HepG2 (cell line): ENCODE data around the gene GALNT18. TPM values are rescaled to one million over a fixed set of nuclear protein-coding genes. Genes with fewer than 3 reads are reported as not detected.

ENCODE experiments used
- ATAC-seq: fragments of 200-7000 bp; cut with Tn5 transposase; 3 replicates; pipeline ENCODE4 v1.9.1; 2020; ENCODE audit warnings: mild to moderate bottlenecking, moderate library complexity
- BruUV-seq: library from RNA; stranded (reverse); fragments of 400-500 nt; replicated peaks from 2 replicates; lab custom pipeline; 2021; lab: Mats Ljungman, UMichigan
- CTCF ChIA-PET: fragments of 300-600 bp; formaldehyde crosslinking; extraction: SDS; loops from one replicate; lab custom pipeline; 2021; ENCODE audit warnings: low total read pairs, inconsistent platforms, low intra/inter-chr PET ratio; lab: Yijun Ruan, JAX
- POLR2A ChIA-PET: fragments of 350-600 bp; sonication (Branson Sonifier 250); formaldehyde crosslinking; loops from one replicate; lab custom pipeline; 2020; ENCODE audit warnings: antibody characterized with exemption, inconsistent platforms; lab: Yijun Ruan, JAX
- DNase-seq: peaks from one replicate; pipeline ENCODE4 v3.0.0-alpha.2; 2015; ENCODE audit warnings: low spot score
- FAIRE-seq: peaks from 3 replicates; lab custom pipeline; 2011; peaks lifted over from hg19 to GRCh38; lab: Jason Lieb, UNC
- H2AFZ ChIP-seq: one replicate; pipeline ENCODE4 v1.6.1; 2011; ENCODE audit warnings: low read length, inconsistent platforms
- H3K27ac ChIP-seq: fragments of 300-600 bp; 3 replicates; pipeline ENCODE4 v1.8.0; 2011; ENCODE audit warnings: mixed run types, mild to moderate bottlenecking, mixed read lengths, low read length, inconsistent platforms; ENCODE audit not compliant: insufficient read depth; ENCODE audit errors: extremely low read length
- H3K27me3 ChIP-seq, 2 experiments: fragments of 200-600 bp in 1 of 2; 2 replicates in 1 of 2; 3 replicates in 1 of 2; pipeline versions ENCODE4 v1.6.0 to v1.8.0; 2011; ENCODE audit warnings: low read length in 2 of 2, mild to moderate bottlenecking in 2 of 2, moderate library complexity in 2 of 2, inconsistent platforms in 1 of 2; ENCODE audit not compliant: insufficient read depth in 2 of 2, control insufficient read depth in 1 of 2
- H3K36me3 ChIP-seq, 2 experiments: fragments of 200-600 bp in 1 of 2; replicated peaks in 1 of 2; 2 replicates in 1 of 2; 3 replicates in 1 of 2; pipeline versions ENCODE4 v1.5.1 to v1.8.0; 2011; ENCODE audit warnings: low read length in 2 of 2, inconsistent platforms in 1 of 2; ENCODE audit not compliant: insufficient read depth in 2 of 2, control insufficient read depth in 1 of 2
- H3K4me1 ChIP-seq: 2 replicates; pipeline ENCODE4 v1.5.1; 2012; ENCODE audit warnings: low read length, inconsistent platforms; ENCODE audit not compliant: insufficient read depth
- H3K4me2 ChIP-seq: 2 replicates; pipeline ENCODE4 v1.6.0; 2011; ENCODE audit warnings: low read depth, low read length, inconsistent platforms
- H3K4me3 ChIP-seq, 3 experiments: fragments of 200-600 bp in 1 of 3; sonication (generic), shearing (Covaris generic) in 1 of 3; replicated peaks in 1 of 3; 2 replicates each; pipeline ENCODE4 v1.5.1; 2011 to 2016; ENCODE audit warnings: low read length in 3 of 3, inconsistent platforms in 2 of 3, low read depth in 2 of 3, mild to moderate bottlenecking in 2 of 3, control low read depth in 1 of 3, mixed read lengths in 1 of 3; ENCODE audit not compliant: insufficient read depth in 1 of 3
- H3K79me2 ChIP-seq: one replicate; pipeline ENCODE4 v1.6.1; 2011; ENCODE audit warnings: low read length, inconsistent platforms; ENCODE audit not compliant: insufficient read depth
- H3K9ac ChIP-seq: 2 replicates; pipeline ENCODE4 v1.6.0; 2011; ENCODE audit warnings: mild to moderate bottlenecking, low read depth, low read length, inconsistent platforms; ENCODE audit not compliant: insufficient read depth
- H3K9me3 ChIP-seq: 2 replicates; pipeline ENCODE4 v1.5.1; 2012; ENCODE audit warnings: mild to moderate bottlenecking, low read length
- H4K20me1 ChIP-seq: 2 replicates; pipeline ENCODE4 v1.6.0; 2011; ENCODE audit warnings: inconsistent platforms, mild to moderate bottlenecking, low read length, moderate library complexity; ENCODE audit not compliant: insufficient read depth
- BRCA1 ChIP-seq: sonication (generic); formaldehyde crosslinking; IDR thresholded peaks from 2 replicates; pipeline ENCODE4 v1.4.0; 2020; ENCODE audit warnings: missing genetic modification reagents
- GTF2F1 ChIP-seq: fragments of 150-350 bp; IDR thresholded peaks from 2 replicates; pipeline ENCODE4 v1.6.1; 2014; ENCODE audit warnings: low read length
- POGK ChIP-seq: sonication (generic); formaldehyde crosslinking; conservative IDR thresholded peaks from 2 replicates; pipeline ENCODE4 v1.8.0; 2022; ENCODE audit warnings: mild to moderate bottlenecking, moderate library complexity, missing genetic modification reagents
- RARA ChIP-seq: IDR thresholded peaks from 2 replicates; pipeline ENCODE4 v1.6.1; 2016; ENCODE audit warnings: missing genetic modification reagents, missing compliant biosample characterization
- RBFOX2 ChIP-seq: fragments of 200-400 bp; formaldehyde crosslinking; IDR thresholded peaks from 2 replicates; pipeline ENCODE4 v1.6.1; 2017; ENCODE audit warnings: low read depth, mild to moderate bottlenecking, low read length
- THRA ChIP-seq: sonication (generic); formaldehyde crosslinking; IDR thresholded peaks from 2 replicates; pipeline ENCODE4 v1.4.0; 2020; ENCODE audit warnings: missing genetic modification reagents, borderline replicate concordance
- ZNF496 ChIP-seq: sonication (generic); formaldehyde crosslinking; IDR thresholded peaks from 2 replicates; pipeline ENCODE4 v1.8.1; 2023; ENCODE audit warnings: mild to moderate bottlenecking, moderate library complexity, missing genetic modification reagents; ENCODE audit not compliant: insufficient replicate concordance
- ZNF597 ChIP-seq: sonication (generic); formaldehyde crosslinking; IDR thresholded peaks from 2 replicates; pipeline ENCODE4 v1.5.0; 2020; ENCODE audit warnings: missing genetic modification reagents
- ZNF598 ChIP-seq: sonication (generic); formaldehyde crosslinking; IDR thresholded peaks from 2 replicates; pipeline ENCODE4 v1.5.1; 2020; ENCODE audit warnings: mild to moderate bottlenecking, missing genetic modification reagents, borderline replicate concordance
- WGBS: methylation state at CpG from one replicate; pipeline ENCODE4 v1.1.6; 2017; ENCODE audit warnings: low lambda C conversion rate; 5-methylcytosine and 5-hydroxymethylcytosine counted together
- in situ Hi-C: cut with HindIII; loops from 2 replicates; pipeline ENCODE4 v1.10.0; 2017; ENCODE audit warnings: low pct_unique_long_range_greater_than_20kb; ENCODE audit not compliant: extremely low pct_ligation_motif_present
- intact Hi-C: fragments of 100-400 bp; cut with micrococcal nuclease; formaldehyde crosslinking; loops from one replicate; pipeline ENCODE4 v1.10.0; 2022; ENCODE audit not compliant: unreplicated experiment
- polyA plus RNA-seq, 8 experiments: library from polyadenylated mRNA; depleted of rRNA in 3 of 8; stranded (reverse) in 7 of 8; unstranded in 1 of 8; fragments of >200 nt; fragmentation: Illumina TruSeq in 4 of 8; extraction: Trizol in 4 of 8; gene quantifications; 2 replicates each; pipeline versions ENCODE4 v1.2.1 to v1.2.3, GENCODE V29; 2011 to 2016; ENCODE audit warnings: low read depth in 4 of 8, missing spikeins in 1 of 8, mixed read lengths in 1 of 8; ENCODE audit not compliant: insufficient read depth in 1 of 8
- total RNA-seq, 5 experiments: library from RNA; depleted of rRNA; stranded (reverse); fragments of >200 nt; fragmentation: Illumina TruSeq; extraction: Trizol; gene quantifications; 2 replicates each; pipeline ENCODE4 v1.2.3, GENCODE V29; 2016; ENCODE audit warnings: low read depth in 1 of 5

The GALNT18 gene
- total and polyA plus RNA-seq, 2 of the 13 experiments (the other 11 are each of a cell fraction or from before 2014, with no cell fraction given) = 0.11 TPM; not detected in 1

GRCh38 chr11:11669233-11669846 lies 47.5 kb upstream of the GALNT18 start:
- FAIRE-seq = no peak
- ChIA-PET CTCF (no interaction called here), POLR2A (no interaction called here)
- TF ChIP-seq GTF2F1 = no peak
- no peak for TF ChIP-seq ZNF496 (CRISPR knock-in tag)
- no peak for TF ChIP-seq BRCA1
- TF ChIP-seq RARA (CRISPR knock-in tag) = no peak
- no peak for TF ChIP-seq THRA (CRISPR knock-in tag)
- TF ChIP-seq RBFOX2 = no peak
- no peak for TF ChIP-seq ZNF598
- TF ChIP-seq POGK (CRISPR knock-in tag) = no peak
- no peak for TF ChIP-seq ZNF597
- Histone ChIP-seq H2AFZ (no peak overlapping the region), H3K9me3 (no peaks in the 10 kb centered on the region), H3K27ac (no peak overlapping the region), H4K20me1 (no peaks in the 10 kb centered on the region), H3K27me3 (peaks cover 0 to 37% of the 10 kb centered on the region in 2 experiments; a peak in 3 of 5 replicates), H3K36me3 (no peaks in the 10 kb centered on the region), H3K4me3 (no peak overlapping the region), H3K4me1 (no peaks in the 10 kb centered on the region), H3K9ac (no peak overlapping the region), H3K79me2 (no peaks in the 10 kb centered on the region), H3K4me2 (no peak overlapping the region)
- DNase-seq = no peak
- no TSS peak for BruUV-seq
- WGBS = 0% methylated on average over 3 of the region's 5 CpGs
- intact Hi-C loops (no loop called here), in situ Hi-C loops (no loop called here)
- no peak for ATAC-seq
